Measurements from ENCODE around the gene IGFBP5.

GRCh38 chr2:216679658-216680024, 15.7 kb downstream of the IGFBP5 start:
- TF ChIP-seq CTCF (IDR thresholded peaks at IDR 0.05; ENCODE audit: extremely low read depth in 1 of 2, insufficient read depth in 1 of 2, low read depth in 1 of 2, low read length in 2 of 2): no peak
- TF ChIP-seq POLR2A (IDR thresholded peaks at IDR 0.05; ENCODE audit: low read depth, low read length): no peak
- TF ChIP-seq POLR2AphosphoS5 (IDR thresholded peaks at IDR 0.05; ENCODE audit: insufficient read depth, low read depth, low read length): no peak
- TF ChIP-seq MAX (IDR thresholded peaks at IDR 0.05; ENCODE audit: insufficient read depth, insufficient read length): no peak
- TF ChIP-seq EZH2 (IDR thresholded peaks at IDR 0.05; ENCODE audit: borderline replicate concordance, low read depth, low read length, severe bottlenecking): no peak
- TF ChIP-seq GATA2 (IDR thresholded peaks at IDR 0.05; ENCODE audit: insufficient read depth, insufficient read length, low read depth, low read length): no peak
- TF ChIP-seq MYC (IDR thresholded peaks at IDR 0.05; ENCODE audit: low read depth, low read length): no peak
- no peak for TF ChIP-seq JUN (IDR thresholded peaks at IDR 0.05; ENCODE audit: borderline replicate concordance, insufficient read depth, insufficient read length, low read depth)
